Upper lobe of left lung (tissue), 6 donors: ENCODE results near the gene THEMIS. TPM values are rescaled to one million over a fixed set of nuclear protein-coding genes. Genes with fewer than 3 reads are reported as not detected.

Experiments
- ATAC-seq, 2 donors: fragments of 200-7000 bp; cut with Tn5 transposase; one replicate each; pipeline ENCODE4 v1.9.1; 2022; ENCODE audit warnings: mild to moderate bottlenecking in 2 of 2, moderate library complexity in 2 of 2; ENCODE audit not compliant: low FRiP score in 2 of 2
- DNase-seq, 2 donors: peaks; one replicate each; pipeline ENCODE4 v3.0.0-alpha.2; 2019 to 2020
- H3K27ac ChIP-seq, 4 donors: fragments of 200-600 bp; sonication (generic); one replicate each; pipeline ENCODE4 v1.5.1; 2016 to 2019
- H3K27me3 ChIP-seq, 4 donors: fragments of 200-600 bp; sonication (generic); one replicate each; pipeline ENCODE4 v1.5.1; 2017 to 2019
- H3K36me3 ChIP-seq, 4 donors: fragments of 200-600 bp; sonication (generic); one replicate each; pipeline ENCODE4 v1.5.1; 2016 to 2019
- H3K4me1 ChIP-seq, 4 donors: fragments of 200-600 bp; sonication (generic); one replicate each; pipeline ENCODE4 v1.5.1; 2018 to 2019
- H3K4me3 ChIP-seq, 4 donors: fragments of 200-600 bp; sonication (generic); one replicate each; pipeline ENCODE4 v1.5.1; 2017 to 2019; ENCODE audit warnings: mild to moderate bottlenecking in 2 of 4, moderate library complexity in 1 of 4
- H3K9me3 ChIP-seq, 4 donors: fragments of 200-600 bp; sonication (generic); one replicate each; pipeline ENCODE4 v1.5.1; 2018 to 2019
- EP300 ChIP-seq, 4 donors: sonication (generic); formaldehyde crosslinking; IDR thresholded peaks; one replicate each; pipeline ENCODE4 v1.5.1; 2017; ENCODE audit warnings: antibody characterized with exemption in 4 of 4, control low read depth in 2 of 4
- POLR2A ChIP-seq, 4 donors: fragments of 450-650 bp; IDR thresholded peaks; one replicate each; pipeline ENCODE4 v1.5.1; 2016 to 2017; ENCODE audit warnings: antibody characterized with exemption in 4 of 4, mild to moderate bottlenecking in 2 of 4
- POLR2AphosphoS5 ChIP-seq, 2 donors: sonication (generic); formaldehyde crosslinking; IDR thresholded peaks; one replicate each; pipeline ENCODE4 v1.5.1; 2017; ENCODE audit warnings: antibody characterized with exemption in 2 of 2
- WGBS, 2 donors: methylation state at CpG; one replicate each; pipeline ENCODE4 v1.1.5; 2017 to 2018; 5-methylcytosine and 5-hydroxymethylcytosine counted together
- total RNA-seq, 6 donors: library from RNA; depleted of rRNA in 4 of 6; stranded (reverse); fragments of >200 nt in 4 of 6; gene quantifications; one replicate each; pipeline versions ENCODE4 v1.1.0 to v1.2.1, GENCODE V29; 2016 to 2021
- TF ChIP-seq, protein P1 (sequence below), 6 experiments: fragments of 450-650 bp in 4 of 6; fragments of 200-600 bp in 2 of 6; sonication (generic) in 2 of 6; IDR thresholded peaks; one replicate each; pipeline ENCODE4 v1.5.1; 2016 to 2019; ENCODE audit warnings: antibody characterized with exemption in 6 of 6
- donor health status: DM: no; HTN: no; CAD: no; lungs with moderate emphysema.
- donor health status: DM: no; HTN: yes; CAD: no; lungs with severe emphysema.

Gene THEMIS
- total RNA-seq, 6 donors from 2014 or later, result 1.5 to 7.8 (median 2.2) TPM

DNA sequence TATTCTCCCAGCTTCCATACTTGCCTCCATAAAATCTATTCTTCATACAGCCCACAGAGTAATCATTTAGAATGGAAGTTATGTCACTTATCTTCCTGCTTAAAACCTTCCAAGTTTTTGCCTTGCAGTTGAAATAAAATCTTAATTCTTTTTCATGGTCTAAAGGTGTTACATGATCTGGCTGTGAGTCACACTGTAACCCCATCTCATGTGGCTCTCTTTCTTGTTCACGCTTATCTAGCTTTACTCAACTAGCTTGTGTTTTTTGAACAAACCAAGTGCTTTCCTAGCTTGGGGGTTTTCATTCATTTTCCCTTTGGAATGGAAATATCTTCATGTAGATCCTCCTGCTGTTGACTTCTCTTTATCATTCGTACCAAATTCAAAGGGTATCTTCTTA, 23.6 kb upstream of the THEMIS start:
- H3K4me1 ChIP-seq, result no peaks in the 10 kb centered on the region
- TF ChIP-seq, protein P1, sequence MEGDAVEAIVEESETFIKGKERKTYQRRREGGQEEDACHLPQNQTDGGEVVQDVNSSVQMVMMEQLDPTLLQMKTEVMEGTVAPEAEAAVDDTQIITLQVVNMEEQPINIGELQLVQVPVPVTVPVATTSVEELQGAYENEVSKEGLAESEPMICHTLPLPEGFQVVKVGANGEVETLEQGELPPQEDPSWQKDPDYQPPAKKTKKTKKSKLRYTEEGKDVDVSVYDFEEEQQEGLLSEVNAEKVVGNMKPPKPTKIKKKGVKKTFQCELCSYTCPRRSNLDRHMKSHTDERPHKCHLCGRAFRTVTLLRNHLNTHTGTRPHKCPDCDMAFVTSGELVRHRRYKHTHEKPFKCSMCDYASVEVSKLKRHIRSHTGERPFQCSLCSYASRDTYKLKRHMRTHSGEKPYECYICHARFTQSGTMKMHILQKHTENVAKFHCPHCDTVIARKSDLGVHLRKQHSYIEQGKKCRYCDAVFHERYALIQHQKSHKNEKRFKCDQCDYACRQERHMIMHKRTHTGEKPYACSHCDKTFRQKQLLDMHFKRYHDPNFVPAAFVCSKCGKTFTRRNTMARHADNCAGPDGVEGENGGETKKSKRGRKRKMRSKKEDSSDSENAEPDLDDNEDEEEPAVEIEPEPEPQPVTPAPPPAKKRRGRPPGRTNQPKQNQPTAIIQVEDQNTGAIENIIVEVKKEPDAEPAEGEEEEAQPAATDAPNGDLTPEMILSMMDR (IDR thresholded peaks at IDR 0.05), result no peak
- TF ChIP-seq POLR2A (IDR thresholded peaks at IDR 0.05), result no peak
- no peak for TF ChIP-seq POLR2AphosphoS5 (IDR thresholded peaks at IDR 0.05)
- no peak for TF ChIP-seq EP300 (IDR thresholded peaks at IDR 0.05)
- DNase-seq, result no peak
- no peaks in the 10 kb centered on the region for H3K27me3 ChIP-seq
- WGBS, 2 donors, result 84 to 90% methylated on average over 2 of the region's 2 CpGs
- H3K4me3 ChIP-seq, result no peak overlapping the region
- H3K27ac ChIP-seq, result no peak overlapping the region
- no peak for ATAC-seq
- H3K36me3 ChIP-seq, result no peaks in the 10 kb centered on the region
- peaks cover 0 to 13% (median 5%) of the 10 kb centered on the region in 4 donors for H3K9me3 ChIP-seq

DNA sequence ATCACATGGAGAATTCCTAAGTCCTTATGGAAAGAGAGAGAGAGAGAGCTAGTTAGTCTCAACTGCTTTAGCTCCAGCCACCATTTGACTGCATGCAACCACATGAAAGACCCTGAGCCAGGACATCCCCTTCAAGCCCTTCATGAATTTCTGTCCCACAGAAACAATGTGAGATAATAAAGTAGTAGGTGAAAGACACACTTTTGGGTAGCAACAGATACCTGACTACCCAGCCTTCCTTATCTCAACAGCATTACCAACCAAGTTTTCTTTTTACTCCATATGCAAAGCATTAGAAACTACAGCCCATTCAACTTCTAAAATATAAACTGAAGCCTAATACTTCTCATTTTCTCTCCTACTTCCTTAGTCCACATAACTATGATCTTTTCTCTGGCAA, 23.2 kb upstream of the THEMIS start:
- no peaks in the 10 kb centered on the region for H3K4me1 ChIP-seq
- TF ChIP-seq, protein P1 (IDR thresholded peaks at IDR 0.05), result no peak
- TF ChIP-seq EP300 (IDR thresholded peaks at IDR 0.05), result no peak
- DNase-seq, result no peak

DNA sequence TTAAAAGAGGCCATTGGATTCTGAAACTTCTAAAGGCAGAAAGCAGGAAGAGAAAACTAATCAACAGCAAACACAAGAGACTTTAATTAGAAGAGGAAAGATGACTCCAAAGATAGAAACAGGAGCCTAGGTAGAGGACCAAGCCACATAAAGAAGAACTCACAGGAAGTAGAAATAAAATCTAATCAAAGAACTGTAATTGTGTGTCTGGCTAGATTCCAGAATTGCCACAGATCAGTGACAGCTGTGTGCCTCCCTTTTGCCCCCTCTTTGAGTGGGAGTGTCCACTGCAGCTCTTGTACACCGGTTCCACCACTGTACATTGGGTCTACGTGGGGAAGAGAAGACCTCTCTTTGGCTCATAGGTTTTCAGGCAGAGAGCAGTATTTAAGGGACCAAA, 22.3 kb upstream of the THEMIS start:
- TF ChIP-seq POLR2A (IDR thresholded peaks at IDR 0.05) (no peak), POLR2AphosphoS5 (IDR thresholded peaks at IDR 0.05) (no peak), EP300 (IDR thresholded peaks at IDR 0.05) (no peak)
- TF ChIP-seq, protein P1 (IDR thresholded peaks at IDR 0.05), result no peak
- 71 to 87% methylated on average over 2 of the region's 2 CpGs for WGBS, 2 donors

More for the DNA sequence above, 23.2 kb upstream of the THEMIS start:
- Histone ChIP-seq H3K27me3 (no peaks in the 10 kb centered on the region), H3K9me3 (peaks cover 0 to 13% (median 5%) of the 10 kb centered on the region in 4 donors), H3K36me3 (no peaks in the 10 kb centered on the region), H3K4me3 (no peak overlapping the region), H3K27ac (no peak overlapping the region)
- no peak for ATAC-seq

DNA sequence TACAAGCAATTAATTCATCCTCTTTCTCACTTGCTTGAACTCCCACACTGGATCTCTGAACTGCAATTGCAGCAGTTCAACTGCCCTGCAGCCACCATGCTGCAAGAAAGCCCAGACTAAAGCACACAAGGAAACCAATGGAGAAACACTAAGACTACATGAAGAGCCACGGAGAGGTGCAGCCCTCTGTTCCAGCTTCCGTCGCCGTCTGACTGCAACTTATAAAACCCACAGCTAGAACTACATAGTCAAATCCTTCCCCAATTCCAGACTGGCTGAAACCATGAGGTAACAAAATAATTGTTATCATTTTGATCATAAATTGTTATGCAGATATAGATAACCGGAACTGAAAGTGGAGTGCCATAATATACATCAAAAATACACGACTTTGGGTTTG, 21.1 kb upstream of the THEMIS start:
- no peak overlapping the region for H3K27ac ChIP-seq
- no peak for ATAC-seq
- DNase-seq, result no peak
- no peak overlapping the region for H3K4me3 ChIP-seq
- WGBS, 2 donors, result 90 to 93% methylated on average over 6 of the region's 6 CpGs
- no peaks in the 10 kb centered on the region for H3K36me3 ChIP-seq
- no peaks in the 10 kb centered on the region for H3K27me3 ChIP-seq
- TF ChIP-seq EP300 (IDR thresholded peaks at IDR 0.05) (no peak), POLR2A (IDR thresholded peaks at IDR 0.05) (no peak), POLR2AphosphoS5 (IDR thresholded peaks at IDR 0.05) (no peak)
- TF ChIP-seq, protein P1 (IDR thresholded peaks at IDR 0.05), result no peak
- no peaks in the 10 kb centered on the region for H3K4me1 ChIP-seq
- peaks cover 0 to 13% (median 5%) of the 10 kb centered on the region in 4 donors for H3K9me3 ChIP-seq

More for the DNA sequence above, 22.3 kb upstream of the THEMIS start:
- H3K27ac ChIP-seq, result no peak overlapping the region
- no peak for DNase-seq
- no peaks in the 10 kb centered on the region for H3K4me1 ChIP-seq
- peaks cover 0 to 13% (median 5%) of the 10 kb centered on the region in 4 donors for H3K9me3 ChIP-seq
- no peaks in the 10 kb centered on the region for H3K36me3 ChIP-seq
- H3K4me3 ChIP-seq, result no peak overlapping the region
- no peak for ATAC-seq
- H3K27me3 ChIP-seq, result no peaks in the 10 kb centered on the region

DNA sequence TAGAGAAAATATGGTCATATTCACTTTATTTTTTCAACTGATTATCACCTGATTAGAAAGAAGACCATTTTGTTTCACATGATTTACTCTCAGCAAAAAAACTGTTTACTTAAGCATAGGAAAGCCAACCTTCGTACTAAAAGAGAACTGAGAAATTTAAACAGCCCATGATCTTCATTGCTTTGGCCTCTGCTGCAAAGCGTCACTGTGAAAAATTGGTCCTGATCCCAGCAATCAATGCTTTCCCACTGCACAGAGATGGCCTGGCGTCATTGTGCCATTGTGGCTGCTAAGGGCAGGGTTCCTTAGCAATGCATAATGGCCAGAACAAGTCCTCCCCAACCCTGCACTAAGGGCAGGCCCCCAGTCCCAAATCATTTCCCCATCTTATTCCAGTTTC, 19.9 kb upstream of the THEMIS start:
- Histone ChIP-seq H3K4me3 (no peak overlapping the region), H3K36me3 (no peaks in the 10 kb centered on the region), H3K27ac (no peak overlapping the region), H3K9me3 (peaks cover 0 to 3% (median 0%) of the 10 kb centered on the region in 4 donors), H3K4me1 (no peaks in the 10 kb centered on the region), H3K27me3 (no peaks in the 10 kb centered on the region)
- ATAC-seq (no peak), DNase-seq (no peak)
- TF ChIP-seq POLR2AphosphoS5 (IDR thresholded peaks at IDR 0.05) (no peak), EP300 (IDR thresholded peaks at IDR 0.05) (no peak), POLR2A (IDR thresholded peaks at IDR 0.05) (no peak)
- TF ChIP-seq, protein P1 (IDR thresholded peaks at IDR 0.05), result no peak
- WGBS, 2 donors, result 72 to 80% methylated on average over 3 of the region's 3 CpGs
